COR-L47 (cell line): ENCODE results near the gene CDHR3.
A peak's percentile ranks its signal among the peaks of the same experiment; 100 is the strongest.
"Not testable (repeated sequence)": the region's sequence is repeated elsewhere in the genome, so short reads cannot be mapped to it uniquely, and the experiment has no call there.

Source experiments
- DNase-seq: peaks from one replicate; lab custom pipeline; 2025; lab: John Stamatoyannopoulos, UW

CDHR3 gene

GRCh38 chr7:105958012-105958411 lies 5.1 kb upstream of the CDHR3 start:
- no peak for DNase-seq

DNA sequence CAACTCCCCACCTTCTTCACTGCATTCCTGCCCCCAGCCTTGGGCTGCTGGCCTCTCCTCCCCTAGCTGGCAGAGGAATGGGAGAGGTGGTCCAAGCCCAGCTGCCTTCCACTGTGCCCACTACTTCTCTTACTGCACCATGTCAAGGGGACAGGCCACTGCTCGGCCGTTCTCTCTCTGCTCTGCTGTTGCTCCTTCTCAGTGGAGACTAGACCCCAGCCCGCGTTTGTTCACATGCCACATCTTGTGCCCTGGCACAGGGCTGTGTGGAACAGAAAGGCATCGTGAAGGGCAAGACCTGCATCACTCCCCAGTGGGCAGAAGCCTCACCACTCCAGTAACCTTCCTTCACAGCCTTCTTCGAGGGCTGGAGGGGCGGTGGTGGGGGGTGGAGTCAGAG lies 711 bp upstream of the CDHR3 start:
- DNase-seq: no peak

GRCh38 chr7:105971845-105972244 lies 8.8 kb downstream of the CDHR3 start:
- no peak for DNase-seq

GRCh38 chr7:105972276-105972675 lies 9.2 kb downstream of the CDHR3 start:
- DNase-seq: no peak

- DNase-seq: no peak
Observed at GRCh38 chr7:105974471-105974870, 11.4 kb downstream of the CDHR3 start.

DNA sequence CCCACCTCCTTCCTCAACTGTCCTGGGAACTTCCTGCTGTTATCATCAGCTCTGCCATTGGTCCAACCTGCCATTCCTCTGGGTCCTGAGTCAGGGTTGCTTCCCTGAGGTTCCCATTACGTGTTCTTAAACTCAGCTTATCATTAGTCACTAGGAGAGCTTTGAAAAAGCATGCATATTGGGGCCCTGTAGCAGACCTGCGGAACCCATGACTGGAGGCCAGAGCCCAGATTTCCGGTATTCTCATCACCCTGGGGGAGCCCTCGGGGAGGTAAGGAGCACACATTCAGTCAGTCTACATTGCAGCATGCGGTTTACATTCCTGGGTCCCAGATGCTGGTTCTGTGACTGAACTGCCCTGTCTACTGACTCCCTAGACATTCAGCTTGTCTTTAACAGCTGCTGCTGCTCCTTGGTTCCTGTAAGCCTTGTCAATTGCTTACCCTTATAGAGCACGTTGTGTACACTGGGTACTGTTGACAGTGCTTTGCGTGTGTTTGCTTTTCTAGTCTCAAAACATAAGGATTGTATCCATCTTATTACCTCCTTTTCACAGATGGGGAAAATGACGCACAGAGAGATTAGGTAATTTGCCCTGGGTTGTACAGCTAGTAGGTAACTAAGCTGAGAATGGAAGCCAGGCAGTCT lies 12.8 kb downstream of the CDHR3 start:
- no peak for DNase-seq

GRCh38 chr7:105976868-105977267 lies 13.8 kb downstream of the CDHR3 start:
- no peak for DNase-seq

- DNase-seq: no peak
Observed at GRCh38 chr7:105978035-105978434, 15.0 kb downstream of the CDHR3 start.

GRCh38 chr7:105978974-105979373 lies 15.9 kb downstream of the CDHR3 start:
- no peak for DNase-seq

DNA sequence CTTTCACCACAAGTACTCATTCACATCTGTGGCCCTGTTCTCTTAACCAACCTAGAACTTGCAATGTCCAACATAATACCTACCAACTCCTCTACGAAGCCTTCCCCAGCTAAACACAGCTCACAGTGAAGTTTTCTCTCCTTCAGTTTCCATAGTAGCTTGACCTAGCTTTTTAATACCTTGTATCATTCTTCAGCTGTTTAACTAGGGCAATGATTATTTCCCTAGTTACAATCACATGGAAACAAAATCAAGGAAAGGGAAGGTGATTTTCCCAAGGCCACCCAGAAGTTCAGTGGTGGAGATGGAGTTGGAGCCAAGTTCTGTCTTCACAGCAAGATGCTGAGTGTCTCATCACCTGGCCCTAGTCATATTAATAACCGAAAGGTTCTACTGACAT lies 16.3 kb downstream of the CDHR3 start:
- no peak for DNase-seq

- DNase-seq: peak; percentile 58
Observed at GRCh38 chr7:105980645-105981396, 17.8 kb downstream of the CDHR3 start.

GRCh38 chr7:105982388-105982787 lies 19.3 kb downstream of the CDHR3 start:
- DNase-seq: no peak

DNA sequence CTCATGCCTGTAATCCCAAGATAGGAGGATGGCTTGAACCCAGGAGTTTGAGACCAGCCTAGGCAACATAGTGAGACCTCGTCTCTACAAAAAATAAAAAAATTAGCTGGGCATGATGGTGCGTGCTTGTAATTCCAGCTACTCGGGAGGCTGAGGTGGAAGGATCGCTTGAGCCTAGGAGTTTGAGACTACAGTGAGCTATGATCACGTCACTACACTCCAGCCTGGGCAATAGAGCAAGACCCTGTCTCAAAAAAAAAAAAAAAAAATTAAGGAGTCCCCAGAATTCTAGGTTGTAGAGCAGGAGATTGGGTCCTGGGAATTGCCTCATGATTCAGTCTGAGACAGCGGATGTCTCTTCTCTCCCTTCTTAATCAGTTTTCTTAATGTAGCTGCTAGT lies 21.7 kb downstream of the CDHR3 start:
- not testable (repeated sequence) for DNase-seq

DNA sequence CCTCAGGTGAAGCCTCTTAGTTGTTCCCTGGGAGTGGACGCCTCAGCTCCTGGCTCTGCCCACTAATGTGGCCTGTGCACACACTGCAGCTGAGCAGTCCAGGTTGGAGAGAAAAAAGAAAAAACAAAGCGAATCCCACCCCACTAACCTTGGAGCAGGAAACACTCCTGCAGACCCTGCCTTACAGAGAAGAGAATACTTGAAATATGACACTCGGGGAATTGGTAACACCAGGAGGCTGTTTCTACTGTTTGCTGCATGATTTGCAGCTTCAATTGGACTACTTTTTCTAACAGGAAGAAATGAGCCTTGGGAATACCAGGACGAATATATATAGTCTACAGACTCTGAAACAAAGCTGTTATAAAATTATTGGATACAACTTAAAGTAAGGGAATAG lies 22.2 kb downstream of the CDHR3 start:
- DNase-seq: no peak

GRCh38 chr7:105985672-105986215 lies 22.7 kb downstream of the CDHR3 start:
- DNase-seq: no peak

- no peak for DNase-seq
Observed at GRCh38 chr7:105987046-105987445, 24.0 kb downstream of the CDHR3 start.

GRCh38 chr7:105988276-105988675 lies 25.2 kb downstream of the CDHR3 start:
- DNase-seq: no peak

DNA sequence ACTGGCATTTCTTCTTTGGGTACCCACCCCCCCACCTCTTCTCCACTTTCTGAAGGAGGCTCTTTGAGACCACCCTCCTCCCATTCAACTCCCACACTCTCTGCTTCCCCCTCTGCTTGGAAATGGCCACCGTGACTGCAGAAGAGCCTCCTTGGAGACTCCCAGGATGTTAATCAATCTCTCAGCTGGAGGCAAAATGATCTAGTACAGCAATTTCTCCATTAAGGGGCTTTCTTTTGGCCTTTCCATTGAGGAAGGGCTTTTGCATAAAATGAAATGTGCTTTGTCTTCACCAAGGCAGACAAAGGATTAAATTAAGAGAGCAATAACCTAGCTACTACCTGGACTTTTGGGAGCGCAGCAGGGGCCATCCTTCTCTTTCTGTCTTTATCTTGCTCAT lies 26.1 kb downstream of the CDHR3 start:
- no peak for DNase-seq

- DNase-seq: no peak
Observed at GRCh38 chr7:105989686-105990085, 26.6 kb downstream of the CDHR3 start.

- DNase-seq: no peak
Observed at GRCh38 chr7:105990141-105990540, 27.1 kb downstream of the CDHR3 start.

DNA sequence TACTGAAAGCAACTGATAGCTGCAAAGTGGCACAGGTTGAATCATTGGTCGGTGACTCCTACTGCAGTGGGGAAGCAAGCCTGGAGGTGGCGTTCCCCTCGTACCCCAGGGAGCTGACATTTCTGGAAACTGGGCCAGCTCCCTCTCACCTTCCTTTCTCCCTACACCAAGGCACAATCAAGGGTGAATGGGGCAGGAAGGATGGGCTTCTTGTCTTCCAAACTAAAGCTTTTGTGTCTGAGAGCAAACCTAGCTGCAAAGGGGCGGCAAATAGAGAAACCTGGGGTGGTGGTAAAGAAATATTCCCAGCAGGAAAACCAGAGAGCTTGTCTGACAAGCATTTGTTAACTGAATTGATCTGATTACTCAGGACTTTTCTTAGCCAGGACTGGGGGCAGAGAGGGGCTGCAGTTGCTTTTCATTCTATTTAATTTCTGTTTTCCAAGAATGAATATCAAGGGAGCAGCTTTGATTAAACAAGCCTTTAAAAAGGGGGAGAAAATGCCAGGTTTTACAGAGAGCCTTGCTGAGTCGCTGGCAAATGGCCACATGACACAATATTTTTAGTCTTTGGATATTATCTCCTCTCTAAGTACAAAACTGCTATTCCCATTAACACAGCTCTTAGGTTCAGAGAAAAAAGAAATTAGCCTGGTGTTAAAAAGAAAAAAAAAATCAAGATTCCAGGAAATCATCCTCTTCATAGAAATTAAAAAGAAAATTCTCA lies 27.8 kb downstream of the CDHR3 start:
- DNase-seq: peak; percentile 77

DNA sequence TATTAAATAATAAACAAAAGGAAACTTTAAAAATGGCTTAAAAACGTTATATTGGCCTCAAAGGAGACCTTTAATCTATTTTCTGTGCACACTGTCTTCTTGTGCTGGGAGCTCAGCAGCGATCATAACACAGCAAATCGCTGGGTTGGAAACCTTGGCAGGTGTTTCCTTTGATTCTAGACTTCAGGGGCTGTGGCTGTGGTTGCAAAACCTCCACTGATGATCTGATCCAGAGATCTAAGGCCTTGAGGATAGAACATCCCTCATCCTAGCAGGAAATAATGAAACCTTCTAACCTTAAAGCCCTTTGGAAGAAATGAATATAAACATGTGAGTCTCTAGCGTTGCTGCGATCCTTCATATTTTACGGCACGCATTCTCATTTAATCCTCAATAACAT lies 29.8 kb downstream of the CDHR3 start:
- DNase-seq: no peak
